Endodermal cell (in vitro differentiated cells): ENCODE data around the gene CBFB. TPM values are rescaled to one million over a fixed set of nuclear protein-coding genes. Genes with fewer than 3 reads are reported as not detected.

Source experiments
- DNase-seq: peaks from one replicate; pipeline ENCODE4 v3.0.0-alpha.2; 2017
- H3K27ac ChIP-seq: 2 replicates; pipeline ENCODE4 v1.5.1; 2013; ENCODE audit warnings: mild to moderate bottlenecking, low read depth, low read length, moderate library complexity
- H3K27me3 ChIP-seq: 2 replicates; pipeline ENCODE4 v1.6.1; 2013; ENCODE audit warnings: mild to moderate bottlenecking, low read length, moderate library complexity; ENCODE audit not compliant: insufficient read depth, control insufficient read depth, poor library complexity, severe bottlenecking
- H3K36me3 ChIP-seq: 2 replicates; pipeline ENCODE4 v1.7.0; 2013; ENCODE audit warnings: mild to moderate bottlenecking, low read length, moderate library complexity; ENCODE audit not compliant: control insufficient read depth, insufficient read depth
- H3K4me1 ChIP-seq: one replicate; pipeline ENCODE4 v1.7.0; 2013; ENCODE audit warnings: low read length; ENCODE audit not compliant: control insufficient read depth, insufficient read depth
- H3K4me3 ChIP-seq: 2 replicates; pipeline ENCODE4 v1.5.1; 2013; ENCODE audit warnings: mild to moderate bottlenecking, low read length, moderate library complexity
- H3K9ac ChIP-seq: 2 replicates; pipeline ENCODE4 v1.6.1; 2013; ENCODE audit warnings: mild to moderate bottlenecking, low read length, moderate library complexity; ENCODE audit not compliant: poor library complexity, severe bottlenecking; ENCODE audit errors: extremely low read depth
- H3K9me3 ChIP-seq: 2 replicates; pipeline ENCODE4 v1.6.1; 2013; ENCODE audit warnings: mild to moderate bottlenecking, low read length, moderate library complexity; ENCODE audit not compliant: control insufficient read depth
- H3K27ac Mint-ChIP-seq: 2 replicates; pipeline ENCODE4 v1.8.0; 2020; ENCODE audit warnings: mixed read lengths
- H3K27me3 Mint-ChIP-seq: 2 replicates; pipeline ENCODE4 v1.8.0; 2021; ENCODE audit warnings: mild to moderate bottlenecking, mixed read lengths; ENCODE audit not compliant: insufficient read depth
- H3K36me3 Mint-ChIP-seq: 2 replicates; pipeline ENCODE4 v1.8.0; 2020; ENCODE audit warnings: low read depth, mixed read lengths
- H3K4me1 Mint-ChIP-seq: 2 replicates; pipeline ENCODE4 v1.8.0; 2020; ENCODE audit warnings: mixed read lengths
- H3K4me3 Mint-ChIP-seq: 2 replicates; pipeline ENCODE4 v1.8.0; 2020; ENCODE audit warnings: mild to moderate bottlenecking, moderate library complexity, mixed read lengths
- H3K9me3 Mint-ChIP-seq: 2 replicates; pipeline ENCODE4 v1.8.0; 2020; ENCODE audit warnings: mild to moderate bottlenecking, mixed read lengths
- WGBS, 2 experiments: methylation state at CpG; one replicate each; pipeline versions ENCODE4 v1.1.5 to v1.1.7; 2013; ENCODE audit warnings: missing lambda C conversion rate in 2 of 2, mixed read lengths in 1 of 2; ENCODE audit not compliant: insufficient coverage in 1 of 2, insufficient read length in 1 of 2; 5-methylcytosine and 5-hydroxymethylcytosine counted together
- total RNA-seq, 2 donors: library from RNA; stranded (reverse); fragmentation: NEBNext Ultra II Directional in 1 of 2; extraction: Animal tissue kit (Norgen Biotek cat#: 25700) in 1 of 2; gene quantifications; 2 replicates in 1 of 2; 3 replicates in 1 of 2; pipeline ENCODE4 v1.2.1, GENCODE V29; 2021
- TF ChIP-seq, protein P1 (sequence below): fragments of 200-600 bp; sonication (generic); conservative IDR thresholded peaks from 2 replicates; pipeline ENCODE4 v1.5.0; 2021; ENCODE audit warnings: antibody characterized with exemption, mild to moderate bottlenecking

CBFB gene
- total RNA-seq, 2 donors from 2014 or later, result 93.9 to 95.2 TPM

GRCh38 chr16:67063008-67063407 is 34.1 kb downstream of the CBFB start:
- Histone ChIP-seq H3K4me3 (no peak overlapping the region), H3K9ac (no peak overlapping the region), H3K4me1 (no peaks in the 10 kb centered on the region), H3K27me3 (no peaks in the 10 kb centered on the region), H3K27ac (no peak overlapping the region), H3K9me3 (no peaks in the 10 kb centered on the region), H3K36me3 (peaks cover 72% of the 10 kb centered on the region)
- H3K4me3 Mint-ChIP-seq, result no peak overlapping the region
- H3K36me3 Mint-ChIP-seq, result peaks cover 39% of the 10 kb centered on the region
- TF ChIP-seq, protein P1, sequence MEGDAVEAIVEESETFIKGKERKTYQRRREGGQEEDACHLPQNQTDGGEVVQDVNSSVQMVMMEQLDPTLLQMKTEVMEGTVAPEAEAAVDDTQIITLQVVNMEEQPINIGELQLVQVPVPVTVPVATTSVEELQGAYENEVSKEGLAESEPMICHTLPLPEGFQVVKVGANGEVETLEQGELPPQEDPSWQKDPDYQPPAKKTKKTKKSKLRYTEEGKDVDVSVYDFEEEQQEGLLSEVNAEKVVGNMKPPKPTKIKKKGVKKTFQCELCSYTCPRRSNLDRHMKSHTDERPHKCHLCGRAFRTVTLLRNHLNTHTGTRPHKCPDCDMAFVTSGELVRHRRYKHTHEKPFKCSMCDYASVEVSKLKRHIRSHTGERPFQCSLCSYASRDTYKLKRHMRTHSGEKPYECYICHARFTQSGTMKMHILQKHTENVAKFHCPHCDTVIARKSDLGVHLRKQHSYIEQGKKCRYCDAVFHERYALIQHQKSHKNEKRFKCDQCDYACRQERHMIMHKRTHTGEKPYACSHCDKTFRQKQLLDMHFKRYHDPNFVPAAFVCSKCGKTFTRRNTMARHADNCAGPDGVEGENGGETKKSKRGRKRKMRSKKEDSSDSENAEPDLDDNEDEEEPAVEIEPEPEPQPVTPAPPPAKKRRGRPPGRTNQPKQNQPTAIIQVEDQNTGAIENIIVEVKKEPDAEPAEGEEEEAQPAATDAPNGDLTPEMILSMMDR, result no peak
- H3K9me3 Mint-ChIP-seq, result no peaks in the 10 kb centered on the region
- no peaks in the 10 kb centered on the region for H3K4me1 Mint-ChIP-seq
- DNase-seq, result no peak
- H3K27me3 Mint-ChIP-seq, result no peaks in the 10 kb centered on the region
- H3K27ac Mint-ChIP-seq, result no peak overlapping the region
- 71 to 89% methylated on average over 2 of the region's 2 CpGs for WGBS, 2 experiments

GRCh38 chr16:67068212-67068753 is 39.3 kb downstream of the CBFB start:
- Histone ChIP-seq H3K4me3 (no peak overlapping the region), H3K4me1 (no peaks in the 10 kb centered on the region), H3K27ac (no peak overlapping the region), H3K9ac (no peak overlapping the region), H3K36me3 (peaks cover 80% of the 10 kb centered on the region), H3K27me3 (no peaks in the 10 kb centered on the region), H3K9me3 (no peaks in the 10 kb centered on the region)
- H3K27ac Mint-ChIP-seq, result no peak overlapping the region
- H3K4me1 Mint-ChIP-seq, result no peaks in the 10 kb centered on the region
- peaks cover 37% of the 10 kb centered on the region for H3K36me3 Mint-ChIP-seq
- 94% methylated on average over 2 of the region's 2 CpGs; no CpG with 5 or more reads in 1 of the 2 experiments for WGBS, 2 experiments
- H3K9me3 Mint-ChIP-seq, result no peaks in the 10 kb centered on the region
- H3K4me3 Mint-ChIP-seq, result no peak overlapping the region
- no peak for DNase-seq
- TF ChIP-seq, protein P1, result no peak
- H3K27me3 Mint-ChIP-seq, result no peaks in the 10 kb centered on the region

GRCh38 chr16:67071476-67072048 is 42.6 kb downstream of the CBFB start:
- no peaks in the 10 kb centered on the region for H3K9me3 Mint-ChIP-seq
- no peaks in the 10 kb centered on the region for H3K27me3 Mint-ChIP-seq
- H3K27ac ChIP-seq, result no peak overlapping the region
- no peak overlapping the region for H3K4me3 ChIP-seq
- 96 to 98% methylated on average over 4 of the region's 4 CpGs for WGBS, 2 experiments
- TF ChIP-seq, protein P1, result no peak
- H3K4me3 Mint-ChIP-seq, result no peak overlapping the region
- H3K9me3 ChIP-seq, result no peaks in the 10 kb centered on the region
- no peak for DNase-seq
- peaks cover 46% of the 10 kb centered on the region for H3K36me3 Mint-ChIP-seq
- H3K27ac Mint-ChIP-seq, result peak overlapping the region; percentile 17
- H3K4me1 ChIP-seq, result no peaks in the 10 kb centered on the region
- no peaks in the 10 kb centered on the region for H3K27me3 ChIP-seq
- H3K9ac ChIP-seq, result no peak overlapping the region
- H3K4me1 Mint-ChIP-seq, result no peaks in the 10 kb centered on the region
- H3K36me3 ChIP-seq, result peaks cover 91% of the 10 kb centered on the region
